ENCODE measurements around the gene KAT6B.
A peak's percentile ranks its signal among the peaks of the same experiment; 100 is the strongest.

Gene KAT6B

GRCh38 chr10:74896788-74897527 is 70.6 kb downstream of the KAT6B start:
- TF ChIP-seq CTCF (IDR thresholded peaks at IDR 0.05; ENCODE audit: insufficient read depth, low read depth, low read length, missing control alignments), result no peak
- peak; percentile 15 for DNase-seq (ENCODE audit: low read depth)
- no peak overlapping the region for H3K4me3 ChIP-seq (ENCODE audit: low read length)

GRCh38 chr10:74898201-74898976 is 72.0 kb downstream of the KAT6B start:
- no peak for TF ChIP-seq CTCF (IDR thresholded peaks at IDR 0.05; ENCODE audit: insufficient read depth, low read depth, low read length, missing control alignments)
- DNase-seq (ENCODE audit: low read depth), result peak; percentile 69
- no peak overlapping the region for H3K4me3 ChIP-seq (ENCODE audit: low read length)

- no peak for TF ChIP-seq CTCF (IDR thresholded peaks at IDR 0.05; ENCODE audit: insufficient read depth, low read depth, low read length, missing control alignments)
- DNase-seq (ENCODE audit: low read depth), result no peak
- no peak overlapping the region for H3K4me3 ChIP-seq (ENCODE audit: low read length)
Observed at GRCh38 chr10:74900297-74900696, 73.9 kb downstream of the KAT6B start.

- no peak for DNase-seq (ENCODE audit: low read depth)
- TF ChIP-seq CTCF (IDR thresholded peaks at IDR 0.05; ENCODE audit: insufficient read depth, low read depth, low read length, missing control alignments), result no peak
- H3K4me3 ChIP-seq (ENCODE audit: low read length), result no peak overlapping the region
Observed at GRCh38 chr10:74901301-74901700, 74.9 kb downstream of the KAT6B start.

GRCh38 chr10:74901867-74902450 is 75.6 kb downstream of the KAT6B start:
- no peak overlapping the region for H3K4me3 ChIP-seq (ENCODE audit: low read length)
- TF ChIP-seq CTCF (IDR thresholded peaks at IDR 0.05; ENCODE audit: insufficient read depth, low read depth, low read length, missing control alignments), result no peak
- no peak for DNase-seq (ENCODE audit: low read depth)

GRCh38 chr10:74903491-74903890 is 77.1 kb downstream of the KAT6B start:
- H3K4me3 ChIP-seq (ENCODE audit: low read length), result no peak overlapping the region
- TF ChIP-seq CTCF (IDR thresholded peaks at IDR 0.05; ENCODE audit: insufficient read depth, low read depth, low read length, missing control alignments), result no peak
- DNase-seq (ENCODE audit: low read depth), result no peak

Data from epithelial cell of esophagus (primary cell).